NCI-H187 (cell line): ENCODE data around the gene PPP2R5B.
A peak's percentile ranks its signal among the peaks of the same experiment; 100 is the strongest.

Source experiments
- DNase-seq, 2 experiments: peaks; one replicate each; lab custom pipeline; 2025; lab: John Stamatoyannopoulos, UW

Gene PPP2R5B

GRCh38 chr11:64930340-64930739, 5.9 kb downstream of the PPP2R5B start:
- DNase-seq, result no peak

- no peak for DNase-seq
Measured at GRCh38 chr11:64931290-64931689, 6.8 kb downstream of the PPP2R5B start.

DNA sequence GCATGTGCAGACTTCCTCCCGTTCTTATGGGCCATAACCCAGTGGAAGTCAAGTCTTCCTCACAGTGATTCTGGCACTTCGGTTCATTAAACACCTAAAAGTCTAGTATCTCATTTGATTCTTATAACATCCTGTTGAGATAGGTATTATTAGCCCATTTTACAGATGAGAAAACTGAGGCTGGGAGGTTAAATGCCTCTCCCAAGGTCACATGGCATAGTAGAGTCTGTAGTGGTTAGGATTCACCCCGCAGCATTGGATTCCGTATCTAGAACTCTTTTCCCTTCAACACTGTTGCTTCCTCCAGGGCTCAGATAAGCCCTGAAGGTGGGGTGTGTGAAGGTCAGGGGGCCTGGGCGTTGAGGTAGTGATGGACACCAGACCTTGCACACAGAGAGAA, 7.8 kb downstream of the PPP2R5B start:
- DNase-seq, result no peak

- DNase-seq, result no peak
Measured at GRCh38 chr11:64933213-64933934, 8.9 kb downstream of the PPP2R5B start.

DNA sequence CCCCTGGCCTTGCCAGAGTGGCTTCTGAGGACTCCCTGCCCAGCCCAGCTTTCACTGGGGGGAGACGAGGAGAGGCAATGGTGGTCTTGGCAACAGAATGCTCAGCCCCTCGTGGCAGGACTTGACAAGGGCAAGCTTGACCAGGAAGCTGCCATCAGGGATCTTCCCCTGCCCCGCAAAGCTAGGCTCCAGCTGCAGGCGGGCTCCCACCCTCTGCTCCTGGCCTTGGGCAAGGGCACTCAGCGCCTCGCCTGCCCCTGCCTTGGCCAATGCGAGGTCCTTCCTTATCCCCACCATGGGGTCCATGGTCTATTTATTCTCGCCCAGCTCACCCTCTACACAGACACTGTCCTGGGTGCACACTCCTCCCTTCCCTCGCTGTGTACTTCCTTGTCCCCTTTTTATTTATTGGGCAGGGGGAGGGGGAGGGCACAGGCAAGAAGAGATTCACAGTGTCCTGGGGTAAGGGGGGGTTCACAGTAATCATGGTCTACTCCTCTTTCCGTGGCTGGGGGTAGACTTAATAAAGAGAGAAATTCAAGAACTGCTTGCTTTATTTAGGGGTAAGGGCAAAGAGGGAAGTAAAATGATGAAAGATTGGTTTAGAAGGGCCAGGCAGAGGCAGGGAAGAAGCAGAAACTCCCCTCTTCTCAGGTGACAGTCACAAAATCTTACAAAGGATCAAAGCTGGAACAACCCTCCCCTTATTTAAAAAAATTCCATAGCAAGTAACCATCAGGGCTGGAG, 9.6 kb downstream of the PPP2R5B start:
- no peak for DNase-seq

DNA sequence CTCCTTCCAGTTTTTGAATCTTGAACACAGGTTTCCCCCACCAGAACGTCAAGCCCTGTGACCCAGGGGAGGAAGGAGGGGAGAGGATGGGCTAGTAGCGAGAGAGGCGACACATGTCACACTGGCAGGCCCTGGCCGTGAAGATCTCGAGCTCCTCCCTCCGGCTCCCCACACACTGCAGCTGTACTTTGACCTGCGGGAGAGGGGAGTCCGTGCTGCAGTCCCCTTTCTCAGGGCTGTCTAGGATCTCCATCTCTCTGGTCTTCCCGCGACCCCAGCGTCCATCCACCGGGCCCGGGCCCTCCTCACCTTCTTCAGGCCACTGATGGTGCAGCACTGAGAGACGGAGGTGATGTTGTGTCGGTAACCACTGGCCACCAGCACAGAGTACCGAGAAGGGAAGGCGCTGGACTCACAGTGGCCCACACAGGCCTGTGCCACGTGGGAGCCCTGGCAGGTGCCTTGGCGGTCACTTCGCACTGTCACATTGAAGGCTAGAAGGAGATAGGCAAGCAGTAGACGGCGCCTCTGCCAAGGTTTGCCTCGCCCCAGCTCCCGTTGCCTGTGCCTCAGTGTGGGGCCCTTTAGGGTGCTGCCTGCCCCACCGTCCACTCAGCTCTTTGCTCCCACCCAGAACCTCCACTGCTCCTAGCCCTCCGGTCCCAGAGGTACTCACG, 10.3 kb downstream of the PPP2R5B start:
- DNase-seq, result no peak

DNA sequence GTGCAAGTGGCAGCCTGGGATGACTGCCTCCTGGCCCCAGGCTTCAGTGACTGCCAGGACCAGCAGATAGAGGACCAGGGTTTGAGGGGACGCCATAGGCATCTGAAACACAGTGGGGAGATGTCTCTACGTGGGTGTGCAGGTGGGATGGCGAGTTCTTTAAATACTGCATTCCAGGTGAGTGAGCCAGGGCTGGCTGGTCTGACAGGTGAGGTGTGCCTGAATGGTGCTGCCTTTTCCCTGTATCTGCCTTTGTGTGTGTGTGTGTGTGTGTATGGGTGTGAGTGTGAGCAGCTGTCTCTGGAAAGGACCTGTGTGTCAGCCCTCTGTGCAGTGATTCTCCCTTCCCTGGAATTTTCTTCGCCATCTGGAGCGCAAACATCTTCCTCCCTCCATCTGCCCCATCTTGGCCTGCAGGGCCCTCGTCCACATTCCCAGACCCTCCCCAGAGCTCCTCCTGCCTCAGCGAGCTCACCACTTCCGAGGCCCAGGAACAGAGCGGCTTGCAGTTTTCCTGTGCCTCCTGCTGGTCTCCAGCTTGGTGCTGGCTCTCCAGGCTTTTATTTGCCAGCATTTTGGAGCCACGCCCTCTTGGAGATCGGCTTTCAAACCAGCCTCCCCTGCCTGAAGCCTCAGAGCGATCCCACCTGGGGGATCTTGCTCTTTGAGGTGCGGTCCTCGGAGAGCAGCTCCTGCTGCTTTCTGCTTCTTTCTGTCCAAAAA, 11.0 kb downstream of the PPP2R5B start, which contains the start of gene GPHA2:
TSS of gene GPHA2 (minus strand) at position 535 of the 723 bp plus-strand sequence. CDS start at position 102, 433 bp downstream.
- peak in 1 of 2 experiments; percentile 2 for DNase-seq

DNA sequence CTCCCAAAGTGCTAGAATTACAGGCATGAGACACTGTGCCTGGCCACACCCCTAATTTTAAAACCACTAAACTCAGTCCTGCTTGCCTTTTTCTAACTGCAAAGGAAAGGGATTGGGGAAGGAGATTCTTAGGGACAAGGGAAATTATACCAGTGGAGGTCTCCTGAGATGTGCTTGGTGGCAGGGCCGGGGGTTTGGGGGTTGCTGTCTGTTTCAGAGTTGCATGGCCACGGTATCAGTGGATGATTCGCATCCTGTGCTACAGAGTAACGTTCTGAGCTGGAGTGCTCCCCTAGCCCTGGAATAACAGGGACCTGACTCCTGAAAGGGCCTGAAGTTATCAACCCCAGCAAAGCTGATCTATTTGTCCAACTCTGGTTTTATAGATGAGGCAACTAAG, 12.1 kb downstream of the PPP2R5B start:
- DNase-seq, result no peak

- DNase-seq, result no peak
Measured at GRCh38 chr11:64947208-64947814, 22.8 kb downstream of the PPP2R5B start.

DNA sequence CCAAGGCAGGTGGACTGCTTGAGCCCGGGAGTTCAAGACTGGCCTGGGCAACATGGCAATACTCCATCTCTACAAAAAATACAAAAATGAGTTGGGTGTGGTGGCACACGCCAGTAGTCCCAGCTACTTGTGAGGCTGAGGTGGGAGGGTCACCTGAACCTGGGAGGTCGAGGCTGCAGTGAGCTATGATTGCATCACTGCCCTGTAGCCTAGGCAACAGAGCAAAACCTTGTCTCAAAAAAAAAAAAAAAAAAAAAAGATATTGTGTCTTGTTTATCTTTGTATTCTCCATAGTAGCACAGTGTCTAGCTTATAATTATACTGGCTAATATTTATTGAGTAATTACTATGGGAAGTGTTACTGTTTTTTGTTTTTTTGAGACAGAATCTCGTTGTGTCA, 27.0 kb downstream of the PPP2R5B start:
- DNase-seq, result no peak

- DNase-seq, result no peak
Measured at GRCh38 chr11:64954201-64954600, 29.7 kb downstream of the PPP2R5B start.

- no peak for DNase-seq
Measured at GRCh38 chr11:64959498-64959897, 35.0 kb downstream of the PPP2R5B start.

- no peak for DNase-seq
Measured at GRCh38 chr11:64960719-64961118, 36.2 kb downstream of the PPP2R5B start.

- DNase-seq, result no peak
Measured at GRCh38 chr11:64963072-64963631, 38.7 kb downstream of the PPP2R5B start.

- DNase-seq, result no peak
Measured at GRCh38 chr11:64967375-64967774, 42.9 kb downstream of the PPP2R5B start.

GRCh38 chr11:64969209-64969608, 44.7 kb downstream of the PPP2R5B start:
- no peak for DNase-seq

GRCh38 chr11:64970731-64971151, 46.3 kb downstream of the PPP2R5B start:
- DNase-seq, result no peak

DNA sequence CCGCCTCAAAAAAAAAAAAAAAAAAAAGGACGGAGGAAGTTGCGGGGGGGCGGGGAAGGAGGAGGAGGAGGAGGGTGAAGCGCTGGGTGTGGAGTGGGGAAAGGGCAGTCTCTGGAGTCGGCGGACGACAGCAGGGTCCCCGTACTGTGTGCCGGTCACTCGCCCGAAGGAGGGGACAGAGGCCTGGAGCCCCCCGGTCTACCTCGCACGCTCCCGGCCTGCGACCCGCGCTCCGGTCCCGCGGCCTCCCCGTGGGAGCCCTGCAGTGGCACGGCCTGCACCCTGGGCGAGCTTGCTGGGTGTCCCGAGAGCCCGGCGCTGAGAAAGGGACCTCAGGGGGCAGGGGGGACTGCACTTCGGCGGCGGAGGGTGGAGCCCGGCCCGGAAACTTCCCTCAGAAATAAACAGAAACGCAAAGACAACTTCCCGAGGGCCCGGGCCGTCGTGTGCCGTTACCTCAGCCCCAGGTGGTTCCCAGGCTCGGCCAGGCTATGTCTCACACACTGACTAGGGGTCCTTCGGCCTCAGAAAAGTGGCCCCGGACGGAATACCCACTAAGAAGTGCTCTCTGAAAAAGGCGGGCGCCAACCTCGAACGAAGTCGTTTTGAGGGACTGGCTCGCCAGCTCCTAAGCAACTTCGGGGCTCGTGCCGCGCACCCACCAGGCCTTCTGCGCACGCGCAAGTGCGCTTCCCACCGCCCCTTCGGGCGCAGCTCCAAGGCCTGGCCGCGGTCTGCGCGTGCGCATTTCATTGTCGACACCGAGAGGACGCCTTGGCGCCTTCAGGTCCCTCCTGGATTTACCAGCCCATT, 47.1 kb downstream of the PPP2R5B start, which contains the start of gene MAJIN:
TSS of gene MAJIN (minus strand) at position 688 of the 813 bp plus-strand sequence. CDS start 12,703 bp downstream, outside the sequence.
- no peak for DNase-seq

GRCh38 chr11:64974124-64974523, 49.6 kb downstream of the PPP2R5B start:
- no peak for DNase-seq

- no peak for DNase-seq
Measured at GRCh38 chr11:64976651-64977050, 52.2 kb downstream of the PPP2R5B start.
